Epithelial cell of esophagus (primary cell): ENCODE results near the gene PLCG2.
A peak's percentile ranks its signal among the peaks of the same experiment; 100 is the strongest.
"Not testable (repeated sequence)": the region's sequence is repeated elsewhere in the genome, so short reads cannot be mapped to it uniquely, and the experiment has no call there.

Source experiments
- DNase-seq: peaks from one replicate; pipeline ENCODE4 v3.0.0; 2010; ENCODE audit warnings: low read depth
- H3K4me3 ChIP-seq: 2 replicates; pipeline ENCODE4 v1.5.1; 2011; ENCODE audit warnings: mild to moderate bottlenecking, low read length, control low read depth
- CTCF ChIP-seq: IDR thresholded peaks from 2 replicates; pipeline ENCODE4 v1.5.1; 2011; ENCODE audit warnings: low read depth, mild to moderate bottlenecking, low read length, control low read depth, inconsistent platforms; ENCODE audit not compliant: insufficient read depth; ENCODE audit errors: missing control alignments

PLCG2 gene

DNA sequence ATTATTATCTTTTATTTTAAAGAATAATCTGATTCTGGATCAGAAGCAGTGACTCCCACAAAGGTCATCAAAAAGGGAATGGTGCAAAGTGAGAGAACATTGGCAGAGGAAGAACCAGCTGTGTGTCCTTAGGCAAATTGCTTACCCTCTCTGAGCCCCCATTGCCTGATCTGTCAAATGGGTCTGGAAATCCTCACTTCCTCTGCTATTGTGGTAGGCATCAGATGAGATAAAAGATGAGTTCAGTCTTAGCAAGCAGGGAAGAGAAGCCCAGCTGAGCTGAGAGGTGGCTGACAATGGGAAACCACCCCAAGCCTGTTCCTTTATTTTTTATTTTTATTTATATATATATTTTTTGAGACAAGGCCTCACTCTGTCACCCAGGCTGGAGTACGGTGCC is 24.2 kb upstream of the PLCG2 start:
- TF ChIP-seq CTCF = no peak
- no peak overlapping the region for H3K4me3 ChIP-seq
- DNase-seq = no peak

DNA sequence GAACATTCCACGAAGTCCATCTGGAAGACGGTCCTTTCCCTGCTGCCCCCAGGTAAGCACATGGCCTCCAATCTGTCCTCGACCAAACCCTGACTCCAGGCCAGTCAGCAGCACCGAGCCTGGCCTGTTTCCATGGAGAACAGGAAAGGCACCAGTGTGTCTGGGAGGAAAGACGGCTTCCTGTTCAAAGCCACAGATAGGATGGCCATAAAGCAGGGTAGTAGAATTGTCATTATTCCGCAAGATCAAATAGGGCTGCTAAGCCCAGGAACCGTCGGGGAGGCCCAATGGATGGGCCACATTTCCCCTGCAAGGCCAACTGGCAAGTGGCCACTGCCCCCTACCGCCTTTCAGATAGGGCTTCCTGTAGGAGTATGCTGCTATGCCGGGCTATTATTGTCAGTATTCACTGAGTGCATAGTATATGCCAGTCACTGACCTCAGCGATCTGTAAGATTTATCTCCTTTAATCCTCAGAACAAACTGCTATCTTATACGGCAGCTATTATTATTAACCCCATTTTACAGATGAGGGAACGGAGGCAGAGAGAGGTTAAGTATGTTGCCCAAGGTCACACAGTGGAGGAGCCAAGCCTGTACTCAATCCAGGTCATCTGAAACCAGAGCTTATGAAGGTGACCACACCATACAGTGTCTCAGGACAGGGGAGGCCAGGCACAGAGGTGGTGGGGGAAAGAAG is 23.0 kb upstream of the PLCG2 start:
- no peak overlapping the region for H3K4me3 ChIP-seq
- TF ChIP-seq CTCF = no peak
- DNase-seq = no peak

GRCh38 chr16:81756615-81757356 is 22.3 kb upstream of the PLCG2 start:
- no peak for TF ChIP-seq CTCF
- DNase-seq = no peak

DNA sequence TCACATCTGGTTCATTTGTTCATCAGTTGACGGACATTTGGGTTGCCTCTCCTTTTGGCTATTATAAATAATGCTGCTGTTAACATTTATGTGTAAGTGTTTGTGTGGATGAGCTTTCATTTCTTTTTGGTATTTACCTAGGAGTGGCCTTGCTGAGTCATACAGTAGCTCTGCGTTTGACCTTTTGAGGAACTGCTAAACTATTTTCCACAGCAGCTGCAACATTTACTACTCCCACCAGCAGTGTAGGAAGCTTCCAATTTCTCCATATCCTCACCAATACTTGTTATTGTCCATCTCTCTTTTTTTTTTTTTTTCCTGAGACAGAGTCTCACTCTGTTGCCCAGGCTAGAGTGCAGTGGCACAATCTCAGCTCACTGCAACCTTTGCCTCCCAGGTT is 20.7 kb upstream of the PLCG2 start:
- no peak overlapping the region for H3K4me3 ChIP-seq
- no peak for TF ChIP-seq CTCF
- DNase-seq = peak; percentile 69

More at GRCh38 chr16:81756615-81757356, 22.3 kb upstream of the PLCG2 start:
- H3K4me3 ChIP-seq = no peak overlapping the region

DNA sequence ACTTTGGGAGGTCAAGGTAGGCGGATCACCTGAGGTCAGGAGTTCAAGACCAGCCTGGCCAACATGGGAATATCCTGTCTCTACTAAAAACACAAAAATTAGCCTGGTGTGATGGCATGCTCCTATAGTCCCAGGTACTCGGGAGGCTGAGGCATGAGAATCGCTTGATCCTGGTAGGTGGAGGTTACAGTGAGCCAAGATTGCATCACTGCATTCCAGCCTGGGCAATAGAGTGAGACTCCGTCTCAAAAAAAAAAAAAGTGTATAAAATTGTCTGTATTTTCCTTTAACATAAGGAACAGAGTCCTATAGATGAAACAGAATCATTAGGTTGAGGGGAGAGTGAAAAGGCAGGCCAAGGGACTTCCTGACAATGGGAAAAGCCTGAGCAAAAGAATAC is 16.8 kb upstream of the PLCG2 start:
- not testable (repeated sequence) for DNase-seq, H3K4me3 ChIP-seq

DNA sequence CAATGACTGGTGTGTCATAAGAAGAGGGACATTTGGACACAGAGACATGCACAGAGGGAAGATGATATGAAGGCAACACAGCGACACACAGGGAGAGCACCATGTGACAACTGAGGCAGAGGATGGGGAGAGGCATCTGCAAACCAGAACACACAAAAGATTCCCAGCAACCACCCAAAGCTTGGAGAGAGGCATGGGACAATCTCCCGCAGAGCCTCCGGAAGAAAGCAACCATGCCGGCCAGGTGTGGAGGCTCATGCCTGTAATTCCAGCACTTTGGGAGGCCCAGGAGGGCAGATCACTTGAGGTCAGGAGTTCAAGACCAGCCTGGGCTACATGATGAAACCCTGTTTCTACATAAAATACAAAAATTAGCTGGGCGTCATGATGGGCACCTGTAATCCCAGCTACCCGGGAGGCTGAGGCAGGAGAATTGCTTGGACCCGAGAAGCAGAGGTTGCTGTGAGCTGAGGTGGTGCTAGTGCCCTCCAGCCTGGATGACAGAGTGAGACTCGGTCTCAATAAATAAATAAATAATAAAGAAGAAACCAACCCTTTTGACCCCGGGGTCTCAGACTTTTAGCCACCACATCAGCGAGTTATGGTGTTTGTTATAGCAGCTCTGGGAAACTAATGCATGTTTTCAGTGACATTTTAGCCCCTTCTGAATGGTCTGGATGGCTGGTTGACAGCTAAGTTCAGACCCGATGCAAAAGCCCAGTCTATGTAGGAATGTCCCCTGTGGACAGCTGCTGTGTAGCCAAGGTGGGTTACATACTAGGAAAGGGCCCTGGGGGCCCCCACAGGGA is 13.8 kb upstream of the PLCG2 start:
- no peak for DNase-seq
- H3K4me3 ChIP-seq = no peak overlapping the region
- TF ChIP-seq CTCF = no peak

GRCh38 chr16:81765969-81766368 is 13.1 kb upstream of the PLCG2 start:
- DNase-seq = no peak
- H3K4me3 ChIP-seq = no peak overlapping the region
- no peak for TF ChIP-seq CTCF
